SK-N-SH (cell line): ENCODE results near the gene IER3IP1.

Source experiments
- CTCF ChIP-seq: fragments of 200-600 bp; sonication (generic); IDR thresholded peaks from 2 replicates; pipeline ENCODE4 v1.6.1; 2017; ENCODE audit warnings: antibody characterized with exemption, mild to moderate bottlenecking, moderate library complexity
- EP300 ChIP-seq, 2 experiments: IDR thresholded peaks; 2 replicates each; pipeline versions ENCODE4 v1.4.0 to v1.6.1; 2012; ENCODE audit warnings: borderline replicate concordance in 1 of 2, low read depth in 1 of 2, low read length in 1 of 2
- FOXJ3 ChIP-seq: sonication (generic); formaldehyde crosslinking; IDR thresholded peaks from 2 replicates; pipeline ENCODE4 v1.5.1; 2020; ENCODE audit warnings: mild to moderate bottlenecking, missing genetic modification reagents
- JUND ChIP-seq: IDR thresholded peaks from 2 replicates; pipeline ENCODE4 v1.4.0; 2012
- MXI1 ChIP-seq: IDR thresholded peaks from 2 replicates; pipeline ENCODE4 v1.6.1; 2012; ENCODE audit warnings: mild to moderate bottlenecking, low read depth, low read length, improper control_type of control experiment
- NFIC ChIP-seq: IDR thresholded peaks from 2 replicates; pipeline ENCODE4 v1.4.0; 2012; ENCODE audit warnings: borderline replicate concordance
- NRF1 ChIP-seq: IDR thresholded peaks from 2 replicates; pipeline ENCODE4 v1.6.1; 2012; ENCODE audit warnings: low read depth, mild to moderate bottlenecking, low read length
- PBX3 ChIP-seq: IDR thresholded peaks from 2 replicates; pipeline ENCODE4; 2012
- POLR2AphosphoS5 ChIP-seq: IDR thresholded peaks from 2 replicates; pipeline ENCODE4 v1.6.1; 2012; ENCODE audit warnings: low read depth, low read length
- RAD21 ChIP-seq: IDR thresholded peaks from 2 replicates; pipeline ENCODE4 v1.6.1; 2012; ENCODE audit warnings: mild to moderate bottlenecking, low read length
- RXRA ChIP-seq: IDR thresholded peaks from 2 replicates; pipeline ENCODE4 v1.4.0; 2012; ENCODE audit warnings: low read depth, mild to moderate bottlenecking, borderline replicate concordance
- TAF1 ChIP-seq: IDR thresholded peaks from 2 replicates; pipeline ENCODE4 v1.6.1; 2012; ENCODE audit warnings: low read depth, mild to moderate bottlenecking, low read length, moderate library complexity, borderline replicate concordance
- TEAD4 ChIP-seq: IDR thresholded peaks from 2 replicates; pipeline ENCODE4 v1.4.0; 2012; ENCODE audit warnings: mild to moderate bottlenecking, borderline replicate concordance; ENCODE audit not compliant: insufficient read depth

GRCh38 chr18:47168913-47169312 lies 7.3 kb downstream of the IER3IP1 start:
- TF ChIP-seq POLR2AphosphoS5 (no peak), CTCF (no peak), JUND (no peak), TAF1 (no peak), EP300 (IDR thresholded peaks at IDR 0.05; ENCODE audit: borderline replicate concordance in 1 of 2, low read depth in 1 of 2, low read length in 1 of 2) (no peak), MXI1 (no peak), NFIC (no peak), PBX3 (no peak), RXRA (no peak), TEAD4 (no peak), RAD21 (no peak), NRF1 (no peak), FOXJ3 (CRISPR knock-in tag) (no peak)
